PC-9 (cell line): ENCODE measurements around the gene IL34. TPM values are rescaled to one million over a fixed set of nuclear protein-coding genes. Genes with fewer than 3 reads are reported as not detected.

Experiments
- BruUV-seq: library from RNA; stranded (reverse); fragments of 400-500 nt; replicated peaks from 2 replicates; lab custom pipeline; 2021; lab: Mats Ljungman, UMichigan
- CTCF ChIA-PET: fragments of 300-600 bp; sonication (Branson Sonifier 250); formaldehyde crosslinking; loops from one replicate; lab custom pipeline; 2022; ENCODE audit warnings: antibody characterized with exemption; lab: Charles Lee
- POLR2A ChIA-PET: fragments of 300-600 bp; sonication (Branson Sonifier 250); formaldehyde crosslinking; loops from one replicate; lab custom pipeline; 2022; ENCODE audit warnings: antibody characterized with exemption; ENCODE audit not compliant: unreplicated experiment; lab: Charles Lee
- DNase-seq, 2 experiments: peaks; one replicate each; pipeline versions ENCODE4 v3.0.0 to v3.0.0-alpha.2; 2015 to 2022; ENCODE audit warnings: mixed read lengths in 1 of 2
- H2AFZ ChIP-seq: fragments of 200-600 bp; sonication (generic); 2 replicates; pipeline ENCODE4 v1.8.1; 2017; ENCODE audit warnings: antibody characterized with exemption
- H3F3A ChIP-seq: fragments of 200-600 bp; sonication (generic); 2 replicates; pipeline ENCODE4 v1.8.1; 2017; ENCODE audit warnings: antibody characterized with exemption, mild to moderate bottlenecking, low read depth; ENCODE audit not compliant: insufficient read depth
- H3K27ac ChIP-seq: fragments of 200-600 bp; sonication (generic); 2 replicates; pipeline ENCODE4 v1.6.1; 2016; ENCODE audit warnings: mixed run types
- H3K27me3 ChIP-seq: fragments of 200-600 bp; sonication (generic); 2 replicates; pipeline ENCODE4 v1.6.1; 2016; ENCODE audit warnings: low read depth, mixed run types; ENCODE audit not compliant: insufficient read depth
- H3K36me3 ChIP-seq: fragments of 200-600 bp; sonication (generic); 2 replicates; pipeline ENCODE4 v1.6.1; 2016; ENCODE audit warnings: low read depth, mixed run types
- H3K4me1 ChIP-seq: fragments of 200-600 bp; sonication (generic); replicated peaks from 2 replicates; pipeline ENCODE4 v1.6.1; 2016; ENCODE audit warnings: mixed run types; ENCODE audit not compliant: insufficient read depth
- H3K4me2 ChIP-seq: fragments of 200-600 bp; sonication (generic); 2 replicates; pipeline ENCODE4 v1.6.1; 2017; ENCODE audit warnings: mixed run types
- H3K4me3 ChIP-seq: fragments of 200-600 bp; sonication (generic); 2 replicates; pipeline ENCODE4 v1.6.1; 2016; ENCODE audit warnings: mixed run types
- H3K79me2 ChIP-seq: fragments of 200-600 bp; sonication (generic); 2 replicates; pipeline ENCODE4 v1.6.1; 2017; ENCODE audit warnings: low read depth, mixed run types
- H3K9me2 ChIP-seq: fragments of 200-600 bp; sonication (generic); 2 replicates; pipeline ENCODE4 v1.8.1; 2017; ENCODE audit warnings: mild to moderate bottlenecking; ENCODE audit not compliant: insufficient read depth
- H3K9me3 ChIP-seq: fragments of 200-600 bp; sonication (generic); 2 replicates; pipeline ENCODE4 v1.8.1; 2016; ENCODE audit warnings: low read depth; ENCODE audit not compliant: insufficient read depth
- H4K20me1 ChIP-seq: fragments of 200-600 bp; sonication (generic); 2 replicates; pipeline ENCODE4 v1.8.1; 2017; ENCODE audit not compliant: insufficient read depth
- EZH2 ChIP-seq: fragments of 200-600 bp; sonication (generic); IDR thresholded peaks from 2 replicates; pipeline ENCODE4 v1.8.0; 2017; ENCODE audit warnings: antibody characterized with exemption, low read depth
- intact Hi-C: fragments of 100-400 bp; cut with micrococcal nuclease; formaldehyde crosslinking; loops from one replicate; pipeline ENCODE4 v1.10.0; 2022; ENCODE audit not compliant: unreplicated experiment
- total RNA-seq: library from RNA; stranded (reverse); gene quantifications from 2 replicates; pipeline ENCODE4 v1.2.3, GENCODE V29; 2021
- TF ChIP-seq, protein P1 (sequence below): fragments of 200-600 bp; sonication (generic); conservative IDR thresholded peaks from 2 replicates; pipeline ENCODE4 v1.6.1; 2017; ENCODE audit warnings: mixed run types, antibody characterized with exemption, mild to moderate bottlenecking, moderate library complexity

Gene IL34
- total RNA-seq, 1 experiment from 2014 or later = not detected

DNA sequence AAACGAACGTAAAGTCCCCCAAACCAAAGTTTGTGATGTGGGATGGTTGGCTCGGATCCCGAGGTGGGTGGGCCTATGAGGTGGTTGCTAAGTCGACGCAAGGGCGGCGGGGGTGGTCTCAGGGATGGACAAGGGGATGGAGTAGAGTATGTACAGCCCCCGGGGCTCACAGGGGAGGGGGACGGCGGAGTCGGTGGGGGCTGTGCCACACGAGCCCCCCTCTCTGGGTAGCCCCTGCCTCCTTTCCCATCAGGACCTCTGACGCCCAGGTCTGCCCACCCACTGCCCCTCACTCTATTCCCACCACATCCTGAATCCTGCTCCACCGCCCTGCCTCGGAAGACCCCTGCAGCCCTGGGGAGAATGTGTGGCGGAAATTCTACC, 15.2 kb downstream of the IL34 start:
- intact Hi-C loops = no loop called here

DNA sequence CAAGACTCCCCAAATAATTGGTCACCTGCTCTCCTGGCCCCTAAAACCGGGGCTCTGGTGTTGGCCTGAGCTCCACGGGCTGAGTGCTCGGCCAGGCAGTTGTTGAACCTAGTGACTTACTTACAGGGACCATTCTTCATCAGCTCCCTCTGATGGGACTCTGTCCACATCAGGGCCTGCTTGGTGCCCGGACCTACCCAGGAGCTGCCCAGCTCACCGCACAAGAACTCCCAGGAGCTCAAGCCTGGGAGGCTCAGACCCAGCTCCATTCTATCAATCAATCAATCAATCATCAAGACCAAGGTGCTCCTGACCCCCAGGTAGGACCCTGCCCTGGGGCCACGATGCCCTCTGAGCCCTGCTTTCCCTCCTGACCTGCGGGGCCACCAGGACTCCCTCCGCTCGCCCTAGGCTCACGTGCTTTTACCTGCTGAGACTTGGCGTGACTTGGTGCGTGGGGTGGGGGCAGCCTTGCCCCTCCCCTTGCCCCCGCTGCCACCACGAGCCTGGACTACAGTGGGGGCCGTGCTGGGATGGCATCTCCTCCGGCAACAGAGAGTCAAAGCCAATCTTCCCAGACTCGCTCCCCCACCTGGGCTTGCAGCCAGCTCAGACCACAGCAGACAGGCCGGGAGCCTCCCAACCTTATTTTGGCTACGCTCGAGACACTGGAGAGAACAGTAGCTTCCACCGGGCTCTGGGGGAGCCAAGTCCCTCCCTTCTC, 15.7 kb downstream of the IL34 start:
- H3K9me3 ChIP-seq = no peaks in the 10 kb centered on the region
- no peak overlapping the region for H3K4me3 ChIP-seq
- H3K4me2 ChIP-seq = no peak overlapping the region
- H3K4me1 ChIP-seq = no peaks in the 10 kb centered on the region
- intact Hi-C loops = no loop called here
- no peaks in the 10 kb centered on the region for H4K20me1 ChIP-seq
- no peak overlapping the region for H3K27ac ChIP-seq
- ChIA-PET CTCF (interaction anchor here (0.6 kb wide), 1 partner anchor 837 kb away, joined by 3 read pairs; no protein-coding TSS in a partner anchor), POLR2A (interaction anchor here (0.6 kb wide), 1 partner anchor 733 kb away, joined by 4 read pairs; no protein-coding TSS in a partner anchor)
- no peak overlapping the region for H2AFZ ChIP-seq
- TSS peak; percentile 17 for BruUV-seq
- peaks cover 7% of the 10 kb centered on the region; the same call in 1 of the 2 replicates for H3F3A ChIP-seq
- TF ChIP-seq EZH2 = no peak
- TF ChIP-seq, protein P1, sequence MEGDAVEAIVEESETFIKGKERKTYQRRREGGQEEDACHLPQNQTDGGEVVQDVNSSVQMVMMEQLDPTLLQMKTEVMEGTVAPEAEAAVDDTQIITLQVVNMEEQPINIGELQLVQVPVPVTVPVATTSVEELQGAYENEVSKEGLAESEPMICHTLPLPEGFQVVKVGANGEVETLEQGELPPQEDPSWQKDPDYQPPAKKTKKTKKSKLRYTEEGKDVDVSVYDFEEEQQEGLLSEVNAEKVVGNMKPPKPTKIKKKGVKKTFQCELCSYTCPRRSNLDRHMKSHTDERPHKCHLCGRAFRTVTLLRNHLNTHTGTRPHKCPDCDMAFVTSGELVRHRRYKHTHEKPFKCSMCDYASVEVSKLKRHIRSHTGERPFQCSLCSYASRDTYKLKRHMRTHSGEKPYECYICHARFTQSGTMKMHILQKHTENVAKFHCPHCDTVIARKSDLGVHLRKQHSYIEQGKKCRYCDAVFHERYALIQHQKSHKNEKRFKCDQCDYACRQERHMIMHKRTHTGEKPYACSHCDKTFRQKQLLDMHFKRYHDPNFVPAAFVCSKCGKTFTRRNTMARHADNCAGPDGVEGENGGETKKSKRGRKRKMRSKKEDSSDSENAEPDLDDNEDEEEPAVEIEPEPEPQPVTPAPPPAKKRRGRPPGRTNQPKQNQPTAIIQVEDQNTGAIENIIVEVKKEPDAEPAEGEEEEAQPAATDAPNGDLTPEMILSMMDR = no peak
- no peaks in the 10 kb centered on the region for H3K79me2 ChIP-seq
- no peaks in the 10 kb centered on the region for H3K9me2 ChIP-seq
- no peaks in the 10 kb centered on the region for H3K36me3 ChIP-seq
- no peaks in the 10 kb centered on the region for H3K27me3 ChIP-seq
- DNase-seq = no peak

More for the DNA sequence above, 15.2 kb downstream of the IL34 start:
- Histone ChIP-seq H3K27me3 (no peaks in the 10 kb centered on the region), H3K9me2 (no peaks in the 10 kb centered on the region), H3K9me3 (no peaks in the 10 kb centered on the region), H3K4me3 (no peak overlapping the region), H3K27ac (no peak overlapping the region), H2AFZ (no peak overlapping the region), H3K36me3 (no peaks in the 10 kb centered on the region), H3K79me2 (no peaks in the 10 kb centered on the region), H3F3A (peaks cover 3% of the 10 kb centered on the region; the same call in 1 of the 2 replicates), H3K4me1 (no peaks in the 10 kb centered on the region), H4K20me1 (no peaks in the 10 kb centered on the region), H3K4me2 (no peak overlapping the region)
- no peak for DNase-seq
- POLR2A ChIA-PET = no interaction called here
- no peak for TF ChIP-seq EZH2
- TF ChIP-seq, protein P1 = no peak
- no TSS peak for BruUV-seq
- CTCF ChIA-PET = no interaction called here

DNA sequence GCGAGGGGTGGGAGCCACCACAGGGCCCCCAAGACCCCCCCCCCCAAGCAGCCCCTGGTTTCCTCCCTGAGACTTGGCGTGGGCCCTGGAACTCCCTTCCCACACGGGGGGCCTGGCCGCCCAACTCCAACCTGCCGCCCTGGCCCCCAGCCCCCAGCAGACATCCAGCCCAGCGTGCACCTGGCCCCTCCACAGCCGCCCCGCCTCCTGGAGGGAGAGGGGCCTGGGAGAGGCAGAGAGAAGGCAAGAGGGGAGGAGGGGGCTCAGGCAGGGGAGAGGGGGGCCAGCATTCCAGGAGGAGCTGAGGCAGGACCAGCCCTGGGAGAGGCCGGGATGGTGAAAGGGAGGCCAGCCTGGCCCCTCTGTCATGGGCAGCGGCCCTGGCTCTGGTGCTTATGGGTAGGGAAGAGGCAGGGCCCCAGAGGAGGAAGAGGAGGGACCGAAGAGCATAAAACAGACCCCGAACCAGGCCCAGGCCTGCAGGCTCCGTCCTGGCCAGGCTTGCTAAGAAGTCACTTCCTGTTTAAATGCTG, 16.7 kb downstream of the IL34 start:
- H2AFZ ChIP-seq = no peak overlapping the region
- H3F3A ChIP-seq = peaks cover 7% of the 10 kb centered on the region
- TF ChIP-seq, protein P1 = no peak
- TF ChIP-seq EZH2 = no peak
- no peaks in the 10 kb centered on the region for H4K20me1 ChIP-seq
- POLR2A ChIA-PET = no interaction called here
- no peak overlapping the region for H3K4me2 ChIP-seq
- intact Hi-C loops = no loop called here
- BruUV-seq = no TSS peak
- no peak overlapping the region for H3K27ac ChIP-seq
- no peaks in the 10 kb centered on the region for H3K36me3 ChIP-seq
- H3K9me3 ChIP-seq = no peaks in the 10 kb centered on the region
- H3K27me3 ChIP-seq = no peaks in the 10 kb centered on the region
- H3K4me3 ChIP-seq = no peak overlapping the region
- H3K9me2 ChIP-seq = no peaks in the 10 kb centered on the region
- CTCF ChIA-PET = no interaction called here
- no peaks in the 10 kb centered on the region for H3K79me2 ChIP-seq
- DNase-seq = no peak
- no peaks in the 10 kb centered on the region for H3K4me1 ChIP-seq
